GM13977 (cell line): ENCODE results near the gene FRAT1.

ENCODE experiments used
- DNase-seq: peaks from one replicate; pipeline ENCODE4 v3.0.0; 2012; ENCODE audit warnings: low spot score
- CTCF ChIP-seq: IDR thresholded peaks from 2 replicates; pipeline ENCODE4 v1.5.1; 2012; ENCODE audit warnings: mild to moderate bottlenecking, control low read depth; ENCODE audit not compliant: insufficient read depth; ENCODE audit errors: extremely low read depth, missing control alignments
- in situ Hi-C: fragments of 300-500 bp; cut with MboI; formaldehyde crosslinking; loops from one replicate; pipeline ENCODE4 v1.12.0; 2022; ENCODE audit warnings: low sequenced_read_pairs, low pct_unique_long_range_greater_than_20kb, mixed read lengths, inconsistent platforms; ENCODE audit not compliant: unreplicated experiment

Gene FRAT1

GRCh38 chr10:97366572-97366971, 47.5 kb downstream of the FRAT1 start:
- TF ChIP-seq CTCF, result no peak
- DNase-seq, result no peak
- in situ Hi-C loops, result no loop called here

- in situ Hi-C loops, result no loop called here
Observed at GRCh38 chr10:97367126-97367649, 48.1 kb downstream of the FRAT1 start.

More at GRCh38 chr10:97367126-97367649, 48.1 kb downstream of the FRAT1 start:
- DNase-seq, result no peak
- TF ChIP-seq CTCF, result no peak
